Hypothalamus (tissue), 51 donors: ENCODE results near the gene CYSTM1.

Source experiments
- DNase-seq, 51 donors: peaks; one replicate each; lab custom pipeline; 2025; lab: John Stamatoyannopoulos, UW

The CYSTM1 gene

DNA sequence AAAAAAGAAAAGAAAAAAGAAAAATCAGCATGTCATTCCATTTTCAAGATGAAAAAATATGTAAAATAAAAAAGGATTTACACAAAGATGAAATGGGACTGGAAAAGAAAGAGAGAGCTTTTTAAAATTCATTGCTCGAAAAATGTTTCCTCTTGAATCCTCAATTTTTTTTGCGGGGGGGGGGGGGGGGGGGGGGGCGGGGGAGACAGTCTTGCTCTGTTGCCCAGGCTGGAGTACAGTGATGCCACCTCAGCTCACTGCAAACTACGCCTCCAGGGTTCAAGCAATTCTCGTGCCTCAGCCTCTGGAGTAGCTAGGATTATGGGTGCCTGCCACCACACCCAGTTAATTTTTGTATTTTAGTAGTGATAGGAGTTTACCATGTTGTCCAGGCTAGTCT lies 111.4 kb downstream of the CYSTM1 start:
- no peak for DNase-seq

DNA sequence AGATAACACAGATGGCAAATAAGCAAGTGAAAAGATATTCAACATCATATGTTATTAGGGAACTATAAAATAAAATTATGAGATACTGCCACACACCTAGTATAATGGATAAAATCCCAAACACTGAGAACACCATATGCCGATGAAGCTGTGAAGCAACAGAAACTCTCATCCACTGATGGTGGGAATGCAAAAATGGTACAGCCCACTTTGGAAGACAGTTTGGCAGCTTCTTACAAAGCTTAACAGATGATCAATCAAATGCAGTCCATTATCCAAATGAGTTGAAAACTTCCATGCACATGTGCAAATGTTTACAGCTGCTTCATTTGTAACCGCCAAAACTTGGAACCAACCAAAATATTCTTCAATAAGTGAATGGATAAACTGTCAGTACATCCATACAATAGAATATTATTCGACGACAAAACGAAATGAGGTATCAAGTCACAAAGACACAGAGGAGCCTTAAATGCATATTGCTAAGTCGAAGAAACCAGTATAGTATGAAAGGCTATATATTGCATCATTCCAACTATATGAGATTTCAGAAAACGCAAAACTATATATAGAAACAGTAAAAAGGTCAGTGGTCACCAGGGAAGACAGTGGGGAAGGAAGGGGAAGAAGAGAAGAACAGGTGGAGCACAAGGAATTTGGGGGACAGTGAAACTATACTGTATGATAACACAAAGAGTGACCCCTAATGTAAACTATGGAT lies 113.0 kb downstream of the CYSTM1 start:
- DNase-seq = no peak

DNA sequence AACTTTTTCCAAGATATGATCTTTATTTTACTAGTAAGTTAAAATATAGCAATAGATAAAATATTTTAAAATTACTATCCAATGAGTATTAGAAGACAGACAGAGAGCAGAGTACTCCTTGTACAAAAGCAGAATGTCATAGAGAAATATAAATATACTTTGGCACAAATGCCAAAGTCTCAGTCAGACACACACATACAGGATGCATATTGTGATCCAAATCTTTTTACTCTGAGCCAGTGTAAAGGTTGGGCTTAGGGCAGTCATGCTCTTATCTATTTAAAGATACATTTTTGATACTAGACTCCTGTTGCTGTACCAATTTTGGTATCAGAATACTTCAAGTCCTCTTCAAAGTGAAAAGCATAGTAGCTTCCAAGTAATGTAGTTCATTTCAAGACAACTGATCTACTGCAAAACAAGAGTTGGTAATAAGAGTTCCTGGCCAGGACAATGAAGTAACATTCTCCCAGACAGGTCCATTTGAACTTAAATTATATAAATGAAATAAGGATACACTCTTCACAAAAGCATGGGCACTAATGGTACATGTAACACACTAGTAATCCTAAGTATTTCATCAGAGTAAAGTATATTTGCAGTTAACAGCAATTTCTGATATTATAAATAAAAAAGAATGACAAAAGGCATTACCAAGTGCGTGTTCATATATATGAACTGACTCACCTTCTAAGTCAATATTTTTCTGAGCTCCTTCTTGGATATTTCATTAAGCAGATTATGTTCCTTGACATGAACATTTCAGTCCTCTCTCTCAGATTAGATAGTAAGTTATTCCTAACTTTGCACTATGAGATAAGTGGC lies 117.4 kb downstream of the CYSTM1 start:
- DNase-seq = no peak
